ENCODE measurements around the gene TPPP2. TPM values are rescaled to one million over a fixed set of nuclear protein-coding genes. Genes with fewer than 3 reads are reported as not detected.

The TPPP2 gene
- total RNA-seq, 1 experiment from 2014 or later, result 0.35 TPM

DNA sequence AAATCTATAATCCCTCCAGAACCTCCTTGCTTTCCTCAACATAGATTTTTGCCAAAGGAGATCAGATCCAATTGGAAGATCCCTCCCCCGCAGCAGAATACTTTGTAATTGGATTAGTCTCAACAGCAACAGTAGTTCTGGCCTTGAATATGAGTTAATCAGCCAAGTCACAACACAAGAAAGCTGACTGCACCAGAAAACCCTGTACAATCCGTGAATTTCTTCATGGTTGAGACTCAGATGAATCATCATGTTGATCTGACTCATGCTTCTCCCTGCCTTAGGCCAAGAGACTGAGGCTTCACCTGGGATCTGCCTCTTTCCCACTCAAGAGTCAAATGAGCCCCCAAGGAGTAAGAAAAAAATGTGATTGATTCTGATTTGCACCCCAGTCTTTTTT lies 43.2 kb upstream of the TPPP2 start:
- Mint-ChIP-seq H3K27me3 (ENCODE audit: low read depth) (peaks cover 11% of the 10 kb centered on the region), H3K4me3 (no peak overlapping the region), H3K36me3 (peaks cover 8% of the 10 kb centered on the region), H3K4me1 (peaks cover 15% of the 10 kb centered on the region), H3K9me3 (no peaks in the 10 kb centered on the region), H3K27ac (no peak overlapping the region)
- ChIA-PET POLR2A (no interaction called here), CTCF (interaction anchor here (1.8 to 2.3 kb wide), 2 partner anchors 16 to 28 kb away, joined by 4 to 13 read pairs; no protein-coding TSS in a partner anchor)
- ATAC-seq (no peak), DNase-seq (ENCODE audit: low spot score) (no peak)
- TF ChIP-seq ZNF396 (CRISPR knock-in tag; IDR thresholded peaks at IDR 0.05; ENCODE audit: borderline replicate concordance) (no peak), JAZF1 (CRISPR knock-in tag; IDR thresholded peaks at IDR 0.05) (no peak), SMAD3 (CRISPR knock-in tag; IDR thresholded peaks at IDR 0.05; ENCODE audit: borderline replicate concordance) (no peak), ZBTB21 (CRISPR knock-in tag; IDR thresholded peaks at IDR 0.05; ENCODE audit: borderline replicate concordance) (no peak), ATF1 (CRISPR knock-in tag; IDR thresholded peaks at IDR 0.05) (no peak), CREB1 (CRISPR knock-in tag; IDR thresholded peaks at IDR 0.05) (no peak), PRRX2 (CRISPR knock-in tag; IDR thresholded peaks at IDR 0.05) (no peak), KAT7 (CRISPR knock-in tag; IDR thresholded peaks at IDR 0.05; ENCODE audit: borderline replicate concordance) (no peak), ZNF219 (CRISPR knock-in tag; IDR thresholded peaks at IDR 0.05; ENCODE audit: borderline replicate concordance) (no peak)
- TF ChIP-seq, protein P1, sequence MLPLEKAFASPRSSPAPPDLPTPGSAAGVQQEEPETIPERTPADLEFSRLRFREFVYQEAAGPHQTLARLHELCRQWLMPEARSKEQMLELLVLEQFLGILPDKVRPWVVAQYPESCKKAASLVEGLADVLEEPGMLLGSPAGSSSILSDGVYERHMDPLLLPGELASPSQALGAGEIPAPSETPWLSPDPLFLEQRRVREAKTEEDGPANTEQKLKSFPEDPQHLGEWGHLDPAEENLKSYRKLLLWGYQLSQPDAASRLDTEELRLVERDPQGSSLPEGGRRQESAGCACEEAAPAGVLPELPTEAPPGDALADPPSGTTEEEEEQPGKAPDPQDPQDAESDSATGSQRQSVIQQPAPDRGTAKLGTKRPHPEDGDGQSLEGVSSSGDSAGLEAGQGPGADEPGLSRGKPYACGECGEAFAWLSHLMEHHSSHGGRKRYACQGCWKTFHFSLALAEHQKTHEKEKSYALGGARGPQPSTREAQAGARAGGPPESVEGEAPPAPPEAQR (CRISPR knock-in tag; IDR thresholded peaks at IDR 0.05), result no peak
- TF ChIP-seq, protein P2, sequence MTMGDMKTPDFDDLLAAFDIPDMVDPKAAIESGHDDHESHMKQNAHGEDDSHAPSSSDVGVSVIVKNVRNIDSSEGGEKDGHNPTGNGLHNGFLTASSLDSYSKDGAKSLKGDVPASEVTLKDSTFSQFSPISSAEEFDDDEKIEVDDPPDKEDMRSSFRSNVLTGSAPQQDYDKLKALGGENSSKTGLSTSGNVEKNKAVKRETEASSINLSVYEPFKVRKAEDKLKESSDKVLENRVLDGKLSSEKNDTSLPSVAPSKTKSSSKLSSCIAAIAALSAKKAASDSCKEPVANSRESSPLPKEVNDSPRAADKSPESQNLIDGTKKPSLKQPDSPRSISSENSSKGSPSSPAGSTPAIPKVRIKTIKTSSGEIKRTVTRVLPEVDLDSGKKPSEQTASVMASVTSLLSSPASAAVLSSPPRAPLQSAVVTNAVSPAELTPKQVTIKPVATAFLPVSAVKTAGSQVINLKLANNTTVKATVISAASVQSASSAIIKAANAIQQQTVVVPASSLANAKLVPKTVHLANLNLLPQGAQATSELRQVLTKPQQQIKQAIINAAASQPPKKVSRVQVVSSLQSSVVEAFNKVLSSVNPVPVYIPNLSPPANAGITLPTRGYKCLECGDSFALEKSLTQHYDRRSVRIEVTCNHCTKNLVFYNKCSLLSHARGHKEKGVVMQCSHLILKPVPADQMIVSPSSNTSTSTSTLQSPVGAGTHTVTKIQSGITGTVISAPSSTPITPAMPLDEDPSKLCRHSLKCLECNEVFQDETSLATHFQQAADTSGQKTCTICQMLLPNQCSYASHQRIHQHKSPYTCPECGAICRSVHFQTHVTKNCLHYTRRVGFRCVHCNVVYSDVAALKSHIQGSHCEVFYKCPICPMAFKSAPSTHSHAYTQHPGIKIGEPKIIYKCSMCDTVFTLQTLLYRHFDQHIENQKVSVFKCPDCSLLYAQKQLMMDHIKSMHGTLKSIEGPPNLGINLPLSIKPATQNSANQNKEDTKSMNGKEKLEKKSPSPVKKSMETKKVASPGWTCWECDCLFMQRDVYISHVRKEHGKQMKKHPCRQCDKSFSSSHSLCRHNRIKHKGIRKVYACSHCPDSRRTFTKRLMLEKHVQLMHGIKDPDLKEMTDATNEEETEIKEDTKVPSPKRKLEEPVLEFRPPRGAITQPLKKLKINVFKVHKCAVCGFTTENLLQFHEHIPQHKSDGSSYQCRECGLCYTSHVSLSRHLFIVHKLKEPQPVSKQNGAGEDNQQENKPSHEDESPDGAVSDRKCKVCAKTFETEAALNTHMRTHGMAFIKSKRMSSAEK (CRISPR knock-in tag; IDR thresholded peaks at IDR 0.05; ENCODE audit: borderline replicate concordance), result no peak
- TF ChIP-seq, protein P3, sequence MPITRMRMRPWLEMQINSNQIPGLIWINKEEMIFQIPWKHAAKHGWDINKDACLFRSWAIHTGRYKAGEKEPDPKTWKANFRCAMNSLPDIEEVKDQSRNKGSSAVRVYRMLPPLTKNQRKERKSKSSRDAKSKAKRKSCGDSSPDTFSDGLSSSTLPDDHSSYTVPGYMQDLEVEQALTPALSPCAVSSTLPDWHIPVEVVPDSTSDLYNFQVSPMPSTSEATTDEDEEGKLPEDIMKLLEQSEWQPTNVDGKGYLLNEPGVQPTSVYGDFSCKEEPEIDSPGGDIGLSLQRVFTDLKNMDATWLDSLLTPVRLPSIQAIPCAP (CRISPR knock-in tag; IDR thresholded peaks at IDR 0.05), result no peak
- TF ChIP-seq, protein P4, sequence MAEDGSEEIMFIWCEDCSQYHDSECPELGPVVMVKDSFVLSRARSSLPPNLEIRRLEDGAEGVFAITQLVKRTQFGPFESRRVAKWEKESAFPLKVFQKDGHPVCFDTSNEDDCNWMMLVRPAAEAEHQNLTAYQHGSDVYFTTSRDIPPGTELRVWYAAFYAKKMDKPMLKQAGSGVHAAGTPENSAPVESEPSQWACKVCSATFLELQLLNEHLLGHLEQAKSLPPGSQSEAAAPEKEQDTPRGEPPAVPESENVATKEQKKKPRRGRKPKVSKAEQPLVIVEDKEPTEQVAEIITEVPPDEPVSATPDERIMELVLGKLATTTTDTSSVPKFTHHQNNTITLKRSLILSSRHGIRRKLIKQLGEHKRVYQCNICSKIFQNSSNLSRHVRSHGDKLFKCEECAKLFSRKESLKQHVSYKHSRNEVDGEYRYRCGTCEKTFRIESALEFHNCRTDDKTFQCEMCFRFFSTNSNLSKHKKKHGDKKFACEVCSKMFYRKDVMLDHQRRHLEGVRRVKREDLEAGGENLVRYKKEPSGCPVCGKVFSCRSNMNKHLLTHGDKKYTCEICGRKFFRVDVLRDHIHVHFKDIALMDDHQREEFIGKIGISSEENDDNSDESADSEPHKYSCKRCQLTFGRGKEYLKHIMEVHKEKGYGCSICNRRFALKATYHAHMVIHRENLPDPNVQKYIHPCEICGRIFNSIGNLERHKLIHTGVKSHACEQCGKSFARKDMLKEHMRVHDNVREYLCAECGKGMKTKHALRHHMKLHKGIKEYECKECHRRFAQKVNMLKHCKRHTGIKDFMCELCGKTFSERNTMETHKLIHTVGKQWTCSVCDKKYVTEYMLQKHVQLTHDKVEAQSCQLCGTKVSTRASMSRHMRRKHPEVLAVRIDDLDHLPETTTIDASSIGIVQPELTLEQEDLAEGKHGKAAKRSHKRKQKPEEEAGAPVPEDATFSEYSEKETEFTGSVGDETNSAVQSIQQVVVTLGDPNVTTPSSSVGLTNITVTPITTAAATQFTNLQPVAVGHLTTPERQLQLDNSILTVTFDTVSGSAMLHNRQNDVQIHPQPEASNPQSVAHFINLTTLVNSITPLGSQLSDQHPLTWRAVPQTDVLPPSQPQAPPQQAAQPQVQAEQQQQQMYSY (CRISPR knock-in tag; IDR thresholded peaks at IDR 0.05), result no peak
- TF ChIP-seq, protein P5, sequence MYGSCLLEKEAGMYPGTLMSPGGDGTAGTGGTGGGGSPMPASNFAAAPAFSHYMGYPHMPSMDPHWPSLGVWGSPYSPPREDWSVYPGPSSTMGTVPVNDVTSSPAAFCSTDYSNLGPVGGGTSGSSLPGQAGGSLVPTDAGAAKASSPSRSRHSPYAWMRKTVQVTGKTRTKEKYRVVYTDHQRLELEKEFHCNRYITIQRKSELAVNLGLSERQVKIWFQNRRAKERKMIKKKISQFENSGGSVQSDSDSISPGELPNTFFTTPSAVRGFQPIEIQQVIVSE (CRISPR knock-in tag; IDR thresholded peaks at IDR 0.05; ENCODE audit: borderline replicate concordance), result no peak
- TF ChIP-seq, protein P6, sequence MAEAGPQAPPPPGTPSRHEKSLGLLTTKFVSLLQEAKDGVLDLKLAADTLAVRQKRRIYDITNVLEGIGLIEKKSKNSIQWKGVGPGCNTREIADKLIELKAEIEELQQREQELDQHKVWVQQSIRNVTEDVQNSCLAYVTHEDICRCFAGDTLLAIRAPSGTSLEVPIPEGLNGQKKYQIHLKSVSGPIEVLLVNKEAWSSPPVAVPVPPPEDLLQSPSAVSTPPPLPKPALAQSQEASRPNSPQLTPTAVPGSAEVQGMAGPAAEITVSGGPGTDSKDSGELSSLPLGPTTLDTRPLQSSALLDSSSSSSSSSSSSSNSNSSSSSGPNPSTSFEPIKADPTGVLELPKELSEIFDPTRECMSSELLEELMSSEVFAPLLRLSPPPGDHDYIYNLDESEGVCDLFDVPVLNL (CRISPR knock-in tag; IDR thresholded peaks at IDR 0.05; ENCODE audit: borderline replicate concordance, low read depth), result no peak
